WTC11 (cell line): Measurements from ENCODE around the gene MARCKSL1.

Experiments
- ATF3 ChIP-seq: sonication (generic); formaldehyde crosslinking; conservative IDR thresholded peaks from 2 replicates; pipeline ENCODE4 v1.8.1; 2022; ENCODE audit warnings: mild to moderate bottlenecking, missing genetic modification reagents
- CBFB ChIP-seq: sonication (generic); formaldehyde crosslinking; IDR thresholded peaks from 2 replicates; pipeline ENCODE4 v1.8.1; 2022; ENCODE audit warnings: mild to moderate bottlenecking, low read depth, missing genetic modification reagents
- FOXJ3 ChIP-seq: sonication (generic); formaldehyde crosslinking; IDR thresholded peaks from 2 replicates; pipeline ENCODE4 v1.9.0; 2021; ENCODE audit warnings: missing genetic modification reagents, mild to moderate bottlenecking, borderline replicate concordance
- FOXK1 ChIP-seq: sonication (generic); formaldehyde crosslinking; IDR thresholded peaks from 2 replicates; pipeline ENCODE4 v1.8.0; 2022; ENCODE audit warnings: mild to moderate bottlenecking, moderate library complexity, missing genetic modification reagents
- FOXP1 ChIP-seq: sonication (generic); formaldehyde crosslinking; IDR thresholded peaks from 2 replicates; pipeline ENCODE4 v1.8.0; 2022; ENCODE audit warnings: missing genetic modification reagents, mild to moderate bottlenecking, moderate library complexity, borderline replicate concordance
- HMGXB4 ChIP-seq: sonication (generic); formaldehyde crosslinking; IDR thresholded peaks from 2 replicates; pipeline ENCODE4 v1.8.1; 2023; ENCODE audit warnings: mild to moderate bottlenecking, moderate library complexity, missing genetic modification reagents
- JUN ChIP-seq: sonication (generic); formaldehyde crosslinking; IDR thresholded peaks from 2 replicates; pipeline ENCODE4 v1.8.0; 2023; ENCODE audit warnings: mild to moderate bottlenecking, missing genetic modification reagents
- SP1 ChIP-seq: sonication (generic); formaldehyde crosslinking; conservative IDR thresholded peaks from 2 replicates; pipeline ENCODE4 v1.8.1; 2022; ENCODE audit warnings: missing genetic modification reagents
- ZNF138 ChIP-seq: sonication (generic); formaldehyde crosslinking; conservative IDR thresholded peaks from 2 replicates; pipeline ENCODE4 v1.8.1; 2022; ENCODE audit warnings: mild to moderate bottlenecking, moderate library complexity, missing genetic modification reagents
- ZNF263 ChIP-seq: sonication (generic); formaldehyde crosslinking; IDR thresholded peaks from 2 replicates; pipeline ENCODE4 v1.8.1; 2022; ENCODE audit warnings: low read depth, mild to moderate bottlenecking, moderate library complexity, missing genetic modification reagents
- TF ChIP-seq, protein P1 (sequence below): fragments of 200-600 bp; IDR thresholded peaks from 2 replicates; pipeline ENCODE4 v1.8.0; 2022; ENCODE audit warnings: antibody characterized with exemption
- TF ChIP-seq, protein P2 (sequence below): sonication (generic); formaldehyde crosslinking; IDR thresholded peaks from 2 replicates; pipeline ENCODE4 v1.8.1; 2023; ENCODE audit warnings: mild to moderate bottlenecking, missing genetic modification reagents, moderate library complexity

GRCh38 chr1:32316903-32317277, 19.1 kb downstream of the MARCKSL1 start:
- TF ChIP-seq, protein P1, sequence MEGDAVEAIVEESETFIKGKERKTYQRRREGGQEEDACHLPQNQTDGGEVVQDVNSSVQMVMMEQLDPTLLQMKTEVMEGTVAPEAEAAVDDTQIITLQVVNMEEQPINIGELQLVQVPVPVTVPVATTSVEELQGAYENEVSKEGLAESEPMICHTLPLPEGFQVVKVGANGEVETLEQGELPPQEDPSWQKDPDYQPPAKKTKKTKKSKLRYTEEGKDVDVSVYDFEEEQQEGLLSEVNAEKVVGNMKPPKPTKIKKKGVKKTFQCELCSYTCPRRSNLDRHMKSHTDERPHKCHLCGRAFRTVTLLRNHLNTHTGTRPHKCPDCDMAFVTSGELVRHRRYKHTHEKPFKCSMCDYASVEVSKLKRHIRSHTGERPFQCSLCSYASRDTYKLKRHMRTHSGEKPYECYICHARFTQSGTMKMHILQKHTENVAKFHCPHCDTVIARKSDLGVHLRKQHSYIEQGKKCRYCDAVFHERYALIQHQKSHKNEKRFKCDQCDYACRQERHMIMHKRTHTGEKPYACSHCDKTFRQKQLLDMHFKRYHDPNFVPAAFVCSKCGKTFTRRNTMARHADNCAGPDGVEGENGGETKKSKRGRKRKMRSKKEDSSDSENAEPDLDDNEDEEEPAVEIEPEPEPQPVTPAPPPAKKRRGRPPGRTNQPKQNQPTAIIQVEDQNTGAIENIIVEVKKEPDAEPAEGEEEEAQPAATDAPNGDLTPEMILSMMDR = no peak
- TF ChIP-seq ZNF263 (CRISPR knock-in tag) (no peak), SP1 (CRISPR knock-in tag) (no peak), FOXK1 (no peak), ATF3 (CRISPR knock-in tag) (no peak), JUN (no peak), CBFB (CRISPR knock-in tag) (no peak), ZNF138 (no peak), FOXJ3 (CRISPR knock-in tag) (no peak), HMGXB4 (CRISPR knock-in tag) (no peak), FOXP1 (CRISPR knock-in tag) (no peak)
- TF ChIP-seq, protein P2, sequence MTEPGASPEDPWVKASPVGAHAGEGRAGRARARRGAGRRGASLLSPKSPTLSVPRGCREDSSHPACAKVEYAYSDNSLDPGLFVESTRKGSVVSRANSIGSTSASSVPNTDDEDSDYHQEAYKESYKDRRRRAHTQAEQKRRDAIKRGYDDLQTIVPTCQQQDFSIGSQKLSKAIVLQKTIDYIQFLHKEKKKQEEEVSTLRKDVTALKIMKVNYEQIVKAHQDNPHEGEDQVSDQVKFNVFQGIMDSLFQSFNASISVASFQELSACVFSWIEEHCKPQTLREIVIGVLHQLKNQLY (CRISPR knock-in tag) = no peak
